CD4-positive, alpha-beta T cell (primary cell): Measurements from ENCODE around the gene CASR. TPM values are rescaled to one million over a fixed set of nuclear protein-coding genes. Genes with fewer than 3 reads are reported as not detected.
"Not testable (repeated sequence)": the region's sequence is repeated elsewhere in the genome, so short reads cannot be mapped to it uniquely, and the experiment has no call there.

Experiments used
- ATAC-seq: fragments of 200-7000 bp; cut with Tn5 transposase; one replicate; pipeline ENCODE4 v1.10.0; 2022; ENCODE audit warnings: mild to moderate bottlenecking; ENCODE audit not compliant: poor library complexity
- CTCF ChIA-PET: fragments of 350-600 bp; sonication (Branson Sonifier 250); formaldehyde crosslinking; loops from one replicate; lab custom pipeline; 2021; ENCODE audit warnings: antibody characterized with exemption, inconsistent platforms; lab: Charles Lee
- POLR2A ChIA-PET: fragments of 350-600 bp; sonication (Branson Sonifier 250); formaldehyde crosslinking; loops from one replicate; lab custom pipeline; 2021; ENCODE audit warnings: antibody characterized with exemption, inconsistent platforms; lab: Charles Lee
- DNase-seq, 14 experiments: peaks; one replicate each; pipeline ENCODE4 v3.0.0-alpha.2; 2013 to 2020; ENCODE audit warnings: mixed read lengths in 2 of 14
- H3K27ac ChIP-seq, 2 donors: one replicate each; pipeline versions ENCODE4 v1.5.1 to v1.7.0; 2013; ENCODE audit warnings: low read length in 2 of 2, low read depth in 1 of 2, mild to moderate bottlenecking in 1 of 2
- H3K27me3 ChIP-seq, 2 experiments: 1 replicate in 1 of 2; 2 replicates in 1 of 2; pipeline versions ENCODE4 v1.6.1 to v1.7.0; 2013; ENCODE audit warnings: low read length in 2 of 2, control low read depth in 1 of 2, mild to moderate bottlenecking in 1 of 2, moderate library complexity in 1 of 2; ENCODE audit not compliant: insufficient read depth in 2 of 2, control insufficient read depth in 1 of 2
- H3K36me3 ChIP-seq: one replicate; pipeline ENCODE4 v1.6.1; 2013; ENCODE audit warnings: low read length, control low read depth; ENCODE audit not compliant: insufficient read depth
- H3K4me1 ChIP-seq: one replicate; pipeline ENCODE4 v1.6.1; 2013; ENCODE audit warnings: low read length, control low read depth; ENCODE audit not compliant: insufficient read depth
- H3K4me3 ChIP-seq: one replicate; pipeline ENCODE4 v1.5.1; 2013; ENCODE audit warnings: mild to moderate bottlenecking, low read length, moderate library complexity
- H3K9me3 ChIP-seq, 2 experiments: 1 replicate in 1 of 2; 2 replicates in 1 of 2; pipeline versions ENCODE4 v1.6.1 to v1.7.0; 2013; ENCODE audit warnings: low read length in 2 of 2, mild to moderate bottlenecking in 2 of 2, control low read depth in 1 of 2, moderate library complexity in 1 of 2; ENCODE audit not compliant: control insufficient read depth in 1 of 2, insufficient read depth in 1 of 2
- H3K27ac Mint-ChIP-seq: one replicate; pipeline ENCODE4 v1.8.0; 2020; ENCODE audit warnings: mixed read lengths
- H3K27me3 Mint-ChIP-seq: one replicate; pipeline ENCODE4 v1.8.0; 2021; ENCODE audit warnings: mixed read lengths
- H3K36me3 Mint-ChIP-seq: one replicate; pipeline ENCODE4 v1.8.0; 2021; ENCODE audit warnings: low read depth, mixed read lengths
- H3K4me1 Mint-ChIP-seq: one replicate; pipeline ENCODE4 v1.8.0; 2021; ENCODE audit warnings: low read depth, mixed read lengths
- H3K4me3 Mint-ChIP-seq: one replicate; pipeline ENCODE4 v1.8.0; 2020; ENCODE audit warnings: mild to moderate bottlenecking, mixed read lengths
- H3K9me3 Mint-ChIP-seq: one replicate; pipeline ENCODE4 v1.8.0; 2020; ENCODE audit warnings: mixed read lengths
- intact Hi-C, 2 experiments: fragments of 100-400 bp; cut with DNase I in 1 of 2; cut with micrococcal nuclease in 1 of 2; formaldehyde crosslinking; loops; one replicate each; pipeline versions ENCODE4 v1.15.1 to v1.9.0; 2023 to 2025; cut with DNase I, micrococcal nuclease
- total RNA-seq, 174 experiments: library from RNA in 2 of 174; stranded (reverse) in 2 of 174; gene quantifications; one replicate each; pipeline ENCODE4 v1.2.3 and lab custom pipeline; 2021 to 2026
- TF ChIP-seq, protein P1 (sequence below): fragments of 200-600 bp; IDR thresholded peaks from one replicate; pipeline ENCODE4 v1.8.0; 2022; ENCODE audit warnings: antibody characterized with exemption, mild to moderate bottlenecking

The CASR gene
- total RNA-seq, 2 experiments from 2014 or later, result 0.03 TPM

DNA sequence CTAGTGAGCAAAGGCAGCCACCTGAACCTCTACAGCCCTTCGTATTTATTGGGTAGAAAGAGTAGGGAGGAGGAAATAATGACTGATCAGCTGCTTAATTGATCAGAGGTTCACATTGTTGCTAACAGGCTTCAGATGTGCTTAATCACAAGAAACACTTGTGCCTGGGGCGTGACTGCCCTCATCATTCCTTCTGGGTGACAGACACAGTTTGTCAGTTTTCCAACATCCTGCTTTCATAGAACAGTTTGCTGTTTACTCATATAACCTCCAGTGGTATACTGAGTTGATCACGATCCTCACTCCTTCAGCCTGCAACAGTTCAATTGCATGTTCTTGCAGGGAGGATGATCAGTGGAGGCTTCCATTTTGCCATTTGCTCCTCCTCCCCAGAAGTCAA lies 13.6 kb upstream of the CASR start:
- intact Hi-C loops, result no loop called here
- DNase-seq (no peak), ATAC-seq (no peak)
- Mint-ChIP-seq H3K4me1 (no peaks in the 10 kb centered on the region), H3K27ac (no peak overlapping the region), H3K27me3 (peaks cover 22% of the 10 kb centered on the region), H3K4me3 (no peak overlapping the region), H3K9me3 (no peaks in the 10 kb centered on the region), H3K36me3 (no peaks in the 10 kb centered on the region)
- CTCF ChIA-PET, result no interaction called here
- H3K27me3 ChIP-seq, result no peaks in the 10 kb centered on the region
- POLR2A ChIA-PET, result no interaction called here
- H3K4me3 ChIP-seq, result no peak overlapping the region
- no peaks in the 10 kb centered on the region for H3K36me3 ChIP-seq
- H3K9me3 ChIP-seq, result peaks cover 0 to 8% of the 10 kb centered on the region in 2 experiments
- no peak overlapping the region for H3K27ac ChIP-seq
- TF ChIP-seq, protein P1, sequence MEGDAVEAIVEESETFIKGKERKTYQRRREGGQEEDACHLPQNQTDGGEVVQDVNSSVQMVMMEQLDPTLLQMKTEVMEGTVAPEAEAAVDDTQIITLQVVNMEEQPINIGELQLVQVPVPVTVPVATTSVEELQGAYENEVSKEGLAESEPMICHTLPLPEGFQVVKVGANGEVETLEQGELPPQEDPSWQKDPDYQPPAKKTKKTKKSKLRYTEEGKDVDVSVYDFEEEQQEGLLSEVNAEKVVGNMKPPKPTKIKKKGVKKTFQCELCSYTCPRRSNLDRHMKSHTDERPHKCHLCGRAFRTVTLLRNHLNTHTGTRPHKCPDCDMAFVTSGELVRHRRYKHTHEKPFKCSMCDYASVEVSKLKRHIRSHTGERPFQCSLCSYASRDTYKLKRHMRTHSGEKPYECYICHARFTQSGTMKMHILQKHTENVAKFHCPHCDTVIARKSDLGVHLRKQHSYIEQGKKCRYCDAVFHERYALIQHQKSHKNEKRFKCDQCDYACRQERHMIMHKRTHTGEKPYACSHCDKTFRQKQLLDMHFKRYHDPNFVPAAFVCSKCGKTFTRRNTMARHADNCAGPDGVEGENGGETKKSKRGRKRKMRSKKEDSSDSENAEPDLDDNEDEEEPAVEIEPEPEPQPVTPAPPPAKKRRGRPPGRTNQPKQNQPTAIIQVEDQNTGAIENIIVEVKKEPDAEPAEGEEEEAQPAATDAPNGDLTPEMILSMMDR, result no peak
- H3K4me1 ChIP-seq, result no peaks in the 10 kb centered on the region

DNA sequence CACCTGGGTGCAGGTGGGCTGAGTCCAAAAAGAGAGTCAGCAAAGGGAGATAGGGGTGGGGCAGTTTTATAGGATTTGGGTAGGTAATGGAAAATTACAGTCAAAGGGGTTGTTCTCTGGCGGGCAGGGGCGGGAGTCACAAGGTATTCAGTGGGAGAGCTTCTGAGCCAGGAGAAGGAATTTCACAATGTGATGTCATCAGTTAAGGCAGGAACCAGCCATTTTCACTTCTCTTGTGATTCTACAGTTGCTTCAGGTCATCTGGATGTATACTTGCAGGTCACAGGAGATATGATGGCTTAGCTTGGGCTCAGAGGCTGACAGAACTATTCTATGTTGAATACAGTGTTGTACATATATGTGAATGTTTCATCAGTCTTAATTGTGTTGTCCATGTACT lies 12.1 kb upstream of the CASR start:
- H3K36me3 Mint-ChIP-seq, CTCF ChIA-PET, DNase-seq, H3K4me3 ChIP-seq, H3K9me3 ChIP-seq, H3K4me1 Mint-ChIP-seq, H3K36me3 ChIP-seq, ATAC-seq, intact Hi-C loops, POLR2A ChIA-PET, H3K9me3 Mint-ChIP-seq, H3K27me3 ChIP-seq, H3K4me3 Mint-ChIP-seq, H3K27ac Mint-ChIP-seq, H3K4me1 ChIP-seq, H3K27ac ChIP-seq: not testable (repeated sequence)
- peaks cover 24% of the 10 kb centered on the region for H3K27me3 Mint-ChIP-seq

DNA sequence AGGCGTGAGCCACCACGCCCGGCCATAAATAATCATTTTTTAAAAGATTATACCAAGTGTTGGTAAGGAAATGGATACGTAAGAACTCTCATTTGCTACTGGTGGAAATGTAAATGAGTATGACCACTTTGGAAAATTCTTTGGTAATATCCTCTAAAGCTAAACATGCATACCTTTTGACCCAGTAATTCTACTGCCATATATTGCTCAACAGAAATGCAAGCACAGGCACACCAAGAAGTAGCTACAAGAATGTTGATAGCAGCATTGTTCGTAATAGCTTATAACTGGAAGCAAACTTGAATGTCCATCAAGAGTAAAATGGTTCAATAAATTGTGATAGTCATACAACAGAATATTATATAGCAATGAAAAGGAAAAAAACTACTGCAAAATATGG lies 4.8 kb upstream of the CASR start:
- Mint-ChIP-seq H3K27ac (no peak overlapping the region), H3K36me3 (no peaks in the 10 kb centered on the region), H3K4me3 (no peak overlapping the region), H3K9me3 (no peaks in the 10 kb centered on the region), H3K27me3 (peaks cover 54% of the 10 kb centered on the region), H3K4me1 (no peaks in the 10 kb centered on the region)
- DNase-seq (no peak), ATAC-seq (no peak)
- Histone ChIP-seq H3K9me3 (peaks cover 0 to 7% of the 10 kb centered on the region in 2 experiments), H3K4me1 (peaks cover 3% of the 10 kb centered on the region), H3K27me3 (peaks cover 5 to 7% of the 10 kb centered on the region in 2 experiments), H3K36me3 (no peaks in the 10 kb centered on the region), H3K27ac (no peak overlapping the region), H3K4me3 (no peak overlapping the region)
- TF ChIP-seq, protein P1, result no peak
- intact Hi-C loops, result no loop called here
- POLR2A ChIA-PET, result no interaction called here
- CTCF ChIA-PET, result no interaction called here

DNA sequence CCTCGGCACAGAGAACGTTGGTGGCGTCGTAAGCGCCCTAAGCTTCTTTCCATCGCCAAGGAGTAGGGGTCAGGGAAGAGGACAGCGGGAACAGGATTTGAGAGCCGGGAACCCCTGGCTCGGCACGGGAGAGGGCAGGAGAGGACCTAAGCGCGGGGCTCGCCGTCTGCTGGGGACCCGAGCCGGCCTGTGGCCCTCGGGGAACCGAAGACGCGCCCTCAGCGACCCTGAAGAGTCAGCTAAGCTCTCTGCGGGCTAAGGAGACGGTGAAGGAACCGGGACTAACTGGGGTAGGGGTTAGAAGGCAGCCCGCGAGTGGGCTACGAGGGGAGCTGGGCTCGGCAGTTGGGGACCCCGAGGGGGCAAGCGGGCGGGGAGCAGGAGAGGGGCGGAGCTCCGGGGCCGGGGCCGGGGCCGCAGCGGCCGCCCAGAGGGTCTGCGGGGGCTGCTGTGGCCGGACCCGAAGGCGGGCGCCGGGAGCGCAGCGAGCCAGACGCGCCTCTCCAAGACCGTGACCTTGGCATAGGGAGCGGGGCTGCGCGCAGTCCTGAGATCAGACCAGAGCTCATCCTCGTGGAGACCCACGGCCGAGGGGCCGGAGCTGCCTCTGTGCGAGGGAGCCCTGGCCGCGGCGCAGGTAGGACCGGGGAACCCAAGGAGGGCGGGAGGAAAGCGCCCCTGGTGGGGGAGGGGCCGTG lies 574 bp downstream of the CASR start:
- TF ChIP-seq, protein P1, result no peak
- no peak overlapping the region for H3K4me3 Mint-ChIP-seq
- Histone ChIP-seq H3K27ac (no peak overlapping the region), H3K9me3 (peaks cover 0 to 12% of the 10 kb centered on the region in 2 experiments), H3K4me3 (peak overlapping the region; percentile 40), H3K4me1 (peaks cover 6% of the 10 kb centered on the region), H3K36me3 (no peaks in the 10 kb centered on the region), H3K27me3 (peaks cover 14 to 29% of the 10 kb centered on the region in 2 experiments)
- CTCF ChIA-PET, result no interaction called here
- no peaks in the 10 kb centered on the region for H3K9me3 Mint-ChIP-seq
- H3K27me3 Mint-ChIP-seq, result peaks cover 80% of the 10 kb centered on the region
- H3K36me3 Mint-ChIP-seq, result no peaks in the 10 kb centered on the region
- H3K27ac Mint-ChIP-seq, result no peak overlapping the region
- no peak for ATAC-seq
- no peaks in the 10 kb centered on the region for H3K4me1 Mint-ChIP-seq
- DNase-seq, result peak in 1 of 14 experiments; percentile 10
- POLR2A ChIA-PET, result no interaction called here
- intact Hi-C loops, result no loop called here
